ENCODE results near the gene ETFDH. TPM values are rescaled to one million over a fixed set of nuclear protein-coding genes. Genes with fewer than 3 reads are reported as not detected.

Gene ETFDH
- total RNA-seq, 1 experiment from 2014 or later = 21.0 TPM

GRCh38 chr4:158681629-158682028 lies 9.5 kb downstream of the ETFDH start:
- Histone ChIP-seq H3K4me2 (no peak overlapping the region), H4K20me1 (ENCODE audit: insufficient read depth) (no peaks in the 10 kb centered on the region), H3K9me3 (ENCODE audit: insufficient read depth, low read depth) (no peaks in the 10 kb centered on the region), H2AFZ (no peak overlapping the region), H3K27me3 (ENCODE audit: insufficient read depth, low read depth) (no peaks in the 10 kb centered on the region), H3K4me1 (replicated peaks; ENCODE audit: insufficient read depth) (no peaks in the 10 kb centered on the region), H3K27ac (no peak overlapping the region), H3F3A (ENCODE audit: insufficient read depth, low read depth) (no peaks in the 10 kb centered on the region), H3K9me2 (ENCODE audit: insufficient read depth) (no peaks in the 10 kb centered on the region), H3K79me2 (ENCODE audit: low read depth) (no peaks in the 10 kb centered on the region), H3K4me3 (no peak overlapping the region), H3K36me3 (ENCODE audit: low read depth) (no peaks in the 10 kb centered on the region)
- no peak for TF ChIP-seq EZH2 (IDR thresholded peaks at IDR 0.05; ENCODE audit: low read depth)
- TF ChIP-seq CTCF (conservative IDR thresholded peaks at IDR 0.05) = no peak
- POLR2A ChIA-PET (ENCODE audit: unreplicated experiment) = no interaction called here
- no TSS peak for BruUV-seq (replicated peaks)
- DNase-seq = no peak
- intact Hi-C loops (cut with micrococcal nuclease; ENCODE audit: unreplicated experiment) = no loop called here
- CTCF ChIA-PET = no interaction called here

- H2AFZ ChIP-seq = no peak overlapping the region
- ChIA-PET POLR2A (ENCODE audit: unreplicated experiment) (no interaction called here), CTCF (no interaction called here)
- no peaks in the 10 kb centered on the region for H3K9me2 ChIP-seq (ENCODE audit: insufficient read depth)
- DNase-seq = no peak
- H3K36me3 ChIP-seq (ENCODE audit: low read depth) = no peaks in the 10 kb centered on the region
- no peak for TF ChIP-seq EZH2 (IDR thresholded peaks at IDR 0.05; ENCODE audit: low read depth)
- no peak for TF ChIP-seq CTCF (conservative IDR thresholded peaks at IDR 0.05)
- no peaks in the 10 kb centered on the region for H3K9me3 ChIP-seq (ENCODE audit: insufficient read depth, low read depth)
- H3F3A ChIP-seq (ENCODE audit: insufficient read depth, low read depth) = no peaks in the 10 kb centered on the region
- no peaks in the 10 kb centered on the region for H3K27me3 ChIP-seq (ENCODE audit: insufficient read depth, low read depth)
- H3K4me2 ChIP-seq = no peak overlapping the region
- intact Hi-C loops (cut with micrococcal nuclease; ENCODE audit: unreplicated experiment) = no loop called here
- no peaks in the 10 kb centered on the region for H4K20me1 ChIP-seq (ENCODE audit: insufficient read depth)
- no TSS peak for BruUV-seq (replicated peaks)
- H3K27ac ChIP-seq = no peak overlapping the region
- no peaks in the 10 kb centered on the region for H3K79me2 ChIP-seq (ENCODE audit: low read depth)
- H3K4me3 ChIP-seq = no peak overlapping the region
- no peaks in the 10 kb centered on the region for H3K4me1 ChIP-seq (replicated peaks; ENCODE audit: insufficient read depth)
Measured at GRCh38 chr4:158682066-158682465, 10.0 kb downstream of the ETFDH start.

- Histone ChIP-seq H3K79me2 (ENCODE audit: low read depth) (no peaks in the 10 kb centered on the region), H3K9me3 (ENCODE audit: insufficient read depth, low read depth) (no peaks in the 10 kb centered on the region), H2AFZ (no peak overlapping the region), H3K27ac (no peak overlapping the region), H3K4me1 (replicated peaks; ENCODE audit: insufficient read depth) (no peaks in the 10 kb centered on the region), H3F3A (ENCODE audit: insufficient read depth, low read depth) (no peaks in the 10 kb centered on the region), H4K20me1 (ENCODE audit: insufficient read depth) (no peaks in the 10 kb centered on the region), H3K36me3 (ENCODE audit: low read depth) (no peaks in the 10 kb centered on the region), H3K4me2 (no peak overlapping the region), H3K9me2 (ENCODE audit: insufficient read depth) (no peaks in the 10 kb centered on the region), H3K4me3 (no peak overlapping the region), H3K27me3 (ENCODE audit: insufficient read depth, low read depth) (no peaks in the 10 kb centered on the region)
- DNase-seq = no peak
- ChIA-PET CTCF (no interaction called here), POLR2A (ENCODE audit: unreplicated experiment) (no interaction called here)
- no TSS peak for BruUV-seq (replicated peaks)
- TF ChIP-seq CTCF (conservative IDR thresholded peaks at IDR 0.05) (no peak), EZH2 (IDR thresholded peaks at IDR 0.05; ENCODE audit: low read depth) (no peak)
- intact Hi-C loops (cut with micrococcal nuclease; ENCODE audit: unreplicated experiment) = no loop called here
Measured at GRCh38 chr4:158688813-158689212, 16.7 kb downstream of the ETFDH start.
